Astrocyte (in vitro differentiated cells and primary cell): ENCODE data around the gene GALNT18. TPM values are rescaled to one million over a fixed set of nuclear protein-coding genes. Genes with fewer than 3 reads are reported as not detected.

Experiments
- DNase-seq: peaks from one replicate; pipeline ENCODE4 v3.0.0-alpha.2; 2010; ENCODE audit warnings: low read depth
- FAIRE-seq: peaks from 2 replicates; lab custom pipeline; 2011; peaks lifted over from hg19 to GRCh38; lab: Jason Lieb, UNC
- H2AFZ ChIP-seq: 2 replicates; pipeline ENCODE4 v1.6.0; 2012; ENCODE audit warnings: low read depth, low read length, inconsistent platforms
- H3K27ac ChIP-seq: 2 replicates; pipeline ENCODE4 v1.5.1; 2011; ENCODE audit warnings: low read depth, low read length, inconsistent platforms
- H3K27me3 ChIP-seq: 2 replicates; pipeline ENCODE4 v1.6.0; 2011; ENCODE audit warnings: low read length, inconsistent platforms; ENCODE audit not compliant: insufficient read depth
- H3K36me3 ChIP-seq: 2 replicates; pipeline ENCODE4 v1.5.1; 2011; ENCODE audit warnings: low read length, inconsistent platforms; ENCODE audit not compliant: insufficient read depth
- H3K4me1 ChIP-seq: 2 replicates; pipeline ENCODE4 v1.5.1; 2011; ENCODE audit warnings: low read length, inconsistent platforms; ENCODE audit not compliant: insufficient read depth
- H3K4me2 ChIP-seq: 2 replicates; pipeline ENCODE4 v1.6.0; 2012; ENCODE audit warnings: low read length, inconsistent platforms
- H3K4me3 ChIP-seq: 2 replicates; pipeline ENCODE4 v1.5.1; 2011; ENCODE audit warnings: low read depth, mild to moderate bottlenecking, low read length, inconsistent platforms; ENCODE audit not compliant: insufficient read depth
- H3K79me2 ChIP-seq: 2 replicates; pipeline ENCODE4 v1.6.0; 2012; ENCODE audit warnings: mild to moderate bottlenecking, low read length, inconsistent platforms; ENCODE audit not compliant: insufficient read depth
- H3K9ac ChIP-seq: 2 replicates; pipeline ENCODE4 v1.6.0; 2012; ENCODE audit warnings: mild to moderate bottlenecking, low read length, inconsistent platforms
- H3K9me3 ChIP-seq: 2 replicates; pipeline ENCODE4 v1.5.1; 2012; ENCODE audit warnings: low read depth, mild to moderate bottlenecking, low read length, inconsistent platforms; ENCODE audit not compliant: insufficient read depth
- H4K20me1 ChIP-seq: 2 replicates; pipeline ENCODE4 v1.6.0; 2012; ENCODE audit warnings: low read length, inconsistent platforms; ENCODE audit not compliant: insufficient read depth
- H3K27ac Mint-ChIP-seq: one replicate; pipeline ENCODE4 v1.8.0; 2021; ENCODE audit warnings: mild to moderate bottlenecking, mixed read lengths; ENCODE audit not compliant: unreplicated experiment
- H3K27me3 Mint-ChIP-seq: one replicate; pipeline ENCODE4 v1.8.0; 2021; ENCODE audit warnings: low read depth, mixed read lengths; ENCODE audit not compliant: unreplicated experiment
- H3K36me3 Mint-ChIP-seq: one replicate; pipeline ENCODE4 v1.8.0; 2021; ENCODE audit warnings: low read depth, mixed read lengths; ENCODE audit not compliant: unreplicated experiment
- H3K4me1 Mint-ChIP-seq: one replicate; pipeline ENCODE4 v1.8.0; 2021; ENCODE audit warnings: low read depth, mixed read lengths; ENCODE audit not compliant: unreplicated experiment
- H3K4me3 Mint-ChIP-seq: one replicate; pipeline ENCODE4 v1.8.0; 2021; ENCODE audit warnings: mild to moderate bottlenecking, moderate library complexity, mixed read lengths; ENCODE audit not compliant: unreplicated experiment
- H3K9me3 Mint-ChIP-seq: one replicate; pipeline ENCODE4 v1.8.0; 2021; ENCODE audit warnings: mild to moderate bottlenecking, mixed read lengths; ENCODE audit not compliant: unreplicated experiment
- EZH2 ChIP-seq: IDR thresholded peaks from 2 replicates; pipeline ENCODE4 v1.6.1; 2012; ENCODE audit warnings: mild to moderate bottlenecking, low read length, inconsistent platforms; ENCODE audit not compliant: insufficient read depth
- total RNA-seq: library from RNA; stranded (reverse); gene quantifications from 2 replicates; pipeline ENCODE4 v1.2.1, GENCODE V29; 2021
- TF ChIP-seq, protein P1 (sequence below): IDR thresholded peaks from 2 replicates; pipeline ENCODE4 v1.5.1; 2011; ENCODE audit warnings: low read depth, mild to moderate bottlenecking, inconsistent platforms, low read length, moderate library complexity; ENCODE audit not compliant: insufficient read depth

Gene GALNT18
- total RNA-seq, 1 donor from 2014 or later, result 6.5 TPM

DNA sequence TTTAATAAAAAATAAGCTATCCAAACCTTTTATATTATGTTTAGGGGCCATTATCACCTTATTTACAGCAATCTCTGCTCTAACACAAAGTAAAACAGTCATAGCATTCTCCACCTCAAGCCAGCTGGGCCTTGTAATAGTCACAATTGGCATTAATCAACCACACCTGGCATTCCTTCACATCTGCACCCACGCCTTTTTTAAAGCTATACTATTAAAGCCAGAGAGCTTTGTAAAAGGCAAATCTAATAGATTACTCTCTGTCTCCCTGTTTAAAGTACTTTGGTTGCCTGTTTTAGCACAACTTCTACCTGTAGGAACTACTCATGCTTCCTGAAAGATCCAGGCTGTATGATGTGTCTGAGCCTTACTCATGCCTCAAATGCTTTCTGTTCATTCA lies 381.8 kb downstream of the GALNT18 start:
- Histone ChIP-seq H3K36me3 (no peaks in the 10 kb centered on the region), H4K20me1 (no peaks in the 10 kb centered on the region), H3K27me3 (no peaks in the 10 kb centered on the region), H3K4me2 (no peak overlapping the region), H3K4me3 (no peak overlapping the region), H3K4me1 (no peaks in the 10 kb centered on the region), H2AFZ (no peak overlapping the region), H3K79me2 (no peaks in the 10 kb centered on the region), H3K27ac (no peak overlapping the region), H3K9ac (no peak overlapping the region), H3K9me3 (no peaks in the 10 kb centered on the region)
- H3K27ac Mint-ChIP-seq, result no peak overlapping the region
- H3K4me3 Mint-ChIP-seq, result no peak overlapping the region
- TF ChIP-seq EZH2, result no peak
- TF ChIP-seq, protein P1, sequence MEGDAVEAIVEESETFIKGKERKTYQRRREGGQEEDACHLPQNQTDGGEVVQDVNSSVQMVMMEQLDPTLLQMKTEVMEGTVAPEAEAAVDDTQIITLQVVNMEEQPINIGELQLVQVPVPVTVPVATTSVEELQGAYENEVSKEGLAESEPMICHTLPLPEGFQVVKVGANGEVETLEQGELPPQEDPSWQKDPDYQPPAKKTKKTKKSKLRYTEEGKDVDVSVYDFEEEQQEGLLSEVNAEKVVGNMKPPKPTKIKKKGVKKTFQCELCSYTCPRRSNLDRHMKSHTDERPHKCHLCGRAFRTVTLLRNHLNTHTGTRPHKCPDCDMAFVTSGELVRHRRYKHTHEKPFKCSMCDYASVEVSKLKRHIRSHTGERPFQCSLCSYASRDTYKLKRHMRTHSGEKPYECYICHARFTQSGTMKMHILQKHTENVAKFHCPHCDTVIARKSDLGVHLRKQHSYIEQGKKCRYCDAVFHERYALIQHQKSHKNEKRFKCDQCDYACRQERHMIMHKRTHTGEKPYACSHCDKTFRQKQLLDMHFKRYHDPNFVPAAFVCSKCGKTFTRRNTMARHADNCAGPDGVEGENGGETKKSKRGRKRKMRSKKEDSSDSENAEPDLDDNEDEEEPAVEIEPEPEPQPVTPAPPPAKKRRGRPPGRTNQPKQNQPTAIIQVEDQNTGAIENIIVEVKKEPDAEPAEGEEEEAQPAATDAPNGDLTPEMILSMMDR, result no peak
- H3K9me3 Mint-ChIP-seq, result no peaks in the 10 kb centered on the region
- H3K27me3 Mint-ChIP-seq, result peaks cover 8% of the 10 kb centered on the region
- FAIRE-seq, result no peak
- no peak for DNase-seq
- no peaks in the 10 kb centered on the region for H3K36me3 Mint-ChIP-seq
- H3K4me1 Mint-ChIP-seq, result peaks cover 8% of the 10 kb centered on the region

DNA sequence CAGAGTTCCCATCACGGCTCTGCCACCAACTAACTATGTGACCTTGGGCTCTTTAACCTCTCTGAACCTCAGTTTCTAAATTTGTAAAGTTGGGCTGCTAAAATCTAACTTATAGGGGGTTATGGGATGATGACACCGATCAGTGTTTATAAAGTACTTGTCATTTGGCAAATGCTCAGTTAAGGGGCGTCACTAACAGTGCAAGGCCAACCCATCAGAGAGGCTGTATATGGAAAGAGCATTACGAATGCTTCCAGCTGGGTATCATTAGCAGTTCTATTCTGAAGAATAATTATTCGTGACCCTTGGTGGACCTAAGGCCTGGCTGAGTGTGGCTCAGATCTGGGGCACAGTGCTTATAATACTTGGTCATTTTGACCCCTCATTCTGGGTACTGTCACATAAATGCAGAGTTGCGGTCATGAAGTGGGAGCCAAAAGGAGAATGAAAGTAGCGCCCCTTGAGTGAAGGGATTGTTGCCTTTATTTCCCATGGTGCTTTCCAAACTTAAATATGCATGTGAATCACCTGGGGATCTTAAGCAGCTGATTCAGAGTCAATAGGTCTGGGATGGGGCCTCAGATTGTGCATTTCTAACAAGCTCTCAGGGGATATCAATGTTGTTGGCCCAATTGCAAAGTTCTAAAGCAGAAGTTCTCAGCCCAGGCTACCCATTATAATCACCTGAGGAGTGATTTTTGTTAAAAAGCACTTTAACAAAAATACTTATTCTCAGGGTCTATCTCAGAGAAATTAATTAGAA lies 384.6 kb downstream of the GALNT18 start:
- TF ChIP-seq, protein P1, result no peak
- no peak for TF ChIP-seq EZH2
- peaks cover 5% of the 10 kb centered on the region for H3K4me1 Mint-ChIP-seq
- Histone ChIP-seq H4K20me1 (no peaks in the 10 kb centered on the region), H3K79me2 (no peaks in the 10 kb centered on the region), H3K9ac (no peak overlapping the region), H3K27ac (no peak overlapping the region), H2AFZ (no peak overlapping the region), H3K36me3 (no peaks in the 10 kb centered on the region), H3K4me2 (no peak overlapping the region), H3K4me3 (no peak overlapping the region), H3K4me1 (no peaks in the 10 kb centered on the region), H3K9me3 (no peaks in the 10 kb centered on the region), H3K27me3 (no peaks in the 10 kb centered on the region)
- peaks cover 3% of the 10 kb centered on the region for H3K9me3 Mint-ChIP-seq
- peaks cover 31% of the 10 kb centered on the region for H3K27me3 Mint-ChIP-seq
- H3K4me3 Mint-ChIP-seq, result no peak overlapping the region
- H3K36me3 Mint-ChIP-seq, result no peaks in the 10 kb centered on the region
- FAIRE-seq (no peak), DNase-seq (no peak)
- no peak overlapping the region for H3K27ac Mint-ChIP-seq

- no peak for FAIRE-seq
- Histone ChIP-seq H3K27ac (no peak overlapping the region), H3K79me2 (no peaks in the 10 kb centered on the region), H3K9ac (no peak overlapping the region), H4K20me1 (no peaks in the 10 kb centered on the region), H3K4me1 (no peaks in the 10 kb centered on the region), H3K4me3 (no peak overlapping the region), H2AFZ (no peak overlapping the region), H3K36me3 (no peaks in the 10 kb centered on the region), H3K9me3 (no peaks in the 10 kb centered on the region), H3K4me2 (no peak overlapping the region), H3K27me3 (no peaks in the 10 kb centered on the region)
- H3K9me3 Mint-ChIP-seq, result peaks cover 3% of the 10 kb centered on the region
- no peaks in the 10 kb centered on the region for H3K36me3 Mint-ChIP-seq
- H3K4me1 Mint-ChIP-seq, result peaks cover 5% of the 10 kb centered on the region
- no peak for TF ChIP-seq EZH2
- TF ChIP-seq, protein P1, result no peak
- H3K27me3 Mint-ChIP-seq, result peaks cover 32% of the 10 kb centered on the region
- H3K4me3 Mint-ChIP-seq, result no peak overlapping the region
- H3K27ac Mint-ChIP-seq, result no peak overlapping the region
- no peak for DNase-seq
Measured at GRCh38 chr11:11236498-11237059, 385.2 kb downstream of the GALNT18 start.
